HEK293 (cell line): ENCODE data around the gene ZBTB39.

ENCODE experiments used
- CTCF ChIA-PET: fragments of 350-600 bp; formaldehyde crosslinking; extraction: SDS; loops from one replicate; lab custom pipeline; 2021; ENCODE audit warnings: antibody characterized with exemption; lab: Yijun Ruan, JAX
- POLR2A ChIA-PET: fragments of 300-600 bp; formaldehyde crosslinking; extraction: SDS; loops from one replicate; lab custom pipeline; 2020; ENCODE audit warnings: antibody characterized with exemption, inconsistent platforms; lab: Yijun Ruan, JAX
- H3K27ac ChIP-seq: fragments of 200-500 bp; sonication (Bioruptor generic); 2 replicates; pipeline ENCODE4 v1.5.1; 2014; ENCODE audit warnings: low read depth, low read length, control low read depth, inconsistent platforms; ENCODE audit errors: extremely low read depth
- H3K36me3 ChIP-seq, 2 experiments: fragments of 200-500 bp in 1 of 2; sonication (Bioruptor generic) in 1 of 2; 1 replicate in 1 of 2; 2 replicates in 1 of 2; pipeline ENCODE4 v1.5.1; 2014 to 2017; ENCODE audit warnings: inconsistent platforms in 2 of 2, low read length in 2 of 2; ENCODE audit not compliant: control insufficient read depth in 2 of 2, insufficient read depth in 1 of 2
- H3K4me1 ChIP-seq: fragments of 200-500 bp; sonication (Bioruptor generic); 2 replicates; pipeline ENCODE4 v1.5.1; 2014; ENCODE audit warnings: mild to moderate bottlenecking, low read length, inconsistent platforms; ENCODE audit not compliant: control insufficient read depth, insufficient read depth
- H3K4me3 ChIP-seq: 2 replicates; pipeline ENCODE4 v1.5.1; 2011; ENCODE audit warnings: low read depth, mild to moderate bottlenecking, control low read depth, low read length, moderate library complexity
- H3K9me3 ChIP-seq: fragments of 200-500 bp; sonication (Bioruptor generic); 2 replicates; pipeline ENCODE4 v1.5.1; 2014; ENCODE audit warnings: low read depth, low read length, inconsistent platforms; ENCODE audit not compliant: control insufficient read depth, insufficient read depth
- CTCF ChIP-seq: fragments of 450-650 bp; formaldehyde crosslinking; IDR thresholded peaks from 2 replicates; pipeline ENCODE4 v1.5.1; 2016; ENCODE audit warnings: missing biosample characterization, missing genetic modification characterization
- IKZF3 ChIP-seq: fragments of 450-650 bp; IDR thresholded peaks from 2 replicates; pipeline ENCODE4 v1.5.0; 2018; ENCODE audit warnings: missing biosample characterization, mild to moderate bottlenecking, missing genetic modification characterization, moderate library complexity
- KLF16 ChIP-seq: fragments of 450-650 bp; formaldehyde crosslinking; IDR thresholded peaks from 2 replicates; pipeline ENCODE4 v1.5.1; 2017; ENCODE audit warnings: missing biosample characterization, missing genetic modification characterization
- KLF8 ChIP-seq: fragments of 450-650 bp; formaldehyde crosslinking; IDR thresholded peaks from 2 replicates; pipeline ENCODE4 v1.5.1; 2016; ENCODE audit warnings: missing biosample characterization, missing genetic modification characterization
- MZF1 ChIP-seq: fragments of 450-650 bp; formaldehyde crosslinking; IDR thresholded peaks from 2 replicates; pipeline ENCODE4 v1.5.1; 2017; ENCODE audit warnings: missing biosample characterization, missing genetic modification characterization, borderline replicate concordance
- OVOL3 ChIP-seq: fragments of 450-650 bp; formaldehyde crosslinking; IDR thresholded peaks from 2 replicates; pipeline ENCODE4 v1.5.1; 2016; ENCODE audit warnings: missing biosample characterization, missing genetic modification characterization
- SALL2 ChIP-seq: fragments of 450-650 bp; formaldehyde crosslinking; IDR thresholded peaks from 2 replicates; pipeline ENCODE4 v1.5.0; 2017; ENCODE audit warnings: missing biosample characterization, mild to moderate bottlenecking, missing genetic modification characterization, borderline replicate concordance
- ZBTB49 ChIP-seq: fragments of 450-650 bp; formaldehyde crosslinking; IDR thresholded peaks from 2 replicates; pipeline ENCODE4 v1.5.1; 2016; ENCODE audit warnings: missing biosample characterization, missing genetic modification characterization, low read depth
- ZBTB7A ChIP-seq: fragments of 450-650 bp; formaldehyde crosslinking; IDR thresholded peaks from 2 replicates; pipeline ENCODE4 v1.5.1; 2016; ENCODE audit warnings: low read depth, missing biosample characterization, missing genetic modification characterization
- ZEB2 ChIP-seq: fragments of 450-650 bp; formaldehyde crosslinking; IDR thresholded peaks from 2 replicates; pipeline ENCODE4 v1.5.1; 2016; ENCODE audit warnings: missing biosample characterization, missing genetic modification characterization
- ZNF132 ChIP-seq: fragments of 450-650 bp; formaldehyde crosslinking; IDR thresholded peaks from 2 replicates; pipeline ENCODE4 v1.5.1; 2017; ENCODE audit warnings: missing biosample characterization, missing genetic modification characterization, borderline replicate concordance
- ZNF140 ChIP-seq: fragments of 450-650 bp; formaldehyde crosslinking; IDR thresholded peaks from 2 replicates; pipeline ENCODE4 v1.5.1; 2016; ENCODE audit warnings: missing biosample characterization, missing genetic modification characterization
- ZNF169 ChIP-seq: fragments of 450-650 bp; formaldehyde crosslinking; IDR thresholded peaks from 2 replicates; pipeline ENCODE4 v1.5.1; 2016; ENCODE audit warnings: missing biosample characterization, missing genetic modification characterization
- ZNF202 ChIP-seq: fragments of 450-650 bp; formaldehyde crosslinking; IDR thresholded peaks from 2 replicates; pipeline ENCODE4 v1.5.1; 2016; ENCODE audit warnings: missing biosample characterization, missing genetic modification characterization, borderline replicate concordance
- ZNF214 ChIP-seq: fragments of 450-650 bp; formaldehyde crosslinking; IDR thresholded peaks from 2 replicates; pipeline ENCODE4 v1.5.1; 2017; ENCODE audit warnings: missing biosample characterization, mild to moderate bottlenecking, missing genetic modification characterization, borderline replicate concordance
- ZNF223 ChIP-seq: fragments of 450-650 bp; formaldehyde crosslinking; IDR thresholded peaks from 2 replicates; pipeline ENCODE4 v1.5.1; 2016; ENCODE audit warnings: missing biosample characterization, missing genetic modification characterization
- ZNF24 ChIP-seq: fragments of 450-650 bp; formaldehyde crosslinking; IDR thresholded peaks from 2 replicates; pipeline ENCODE4 v1.5.1; 2016; ENCODE audit warnings: missing biosample characterization, missing genetic modification characterization
- ZNF354C ChIP-seq: fragments of 450-650 bp; formaldehyde crosslinking; IDR thresholded peaks from 2 replicates; pipeline ENCODE4 v1.5.1; 2016; ENCODE audit warnings: missing biosample characterization, missing genetic modification characterization, low read depth, borderline replicate concordance
- ZNF416 ChIP-seq: fragments of 450-650 bp; formaldehyde crosslinking; IDR thresholded peaks from 2 replicates; pipeline ENCODE4 v1.5.1; 2016; ENCODE audit warnings: missing biosample characterization, missing genetic modification characterization
- ZNF530 ChIP-seq: fragments of 450-650 bp; formaldehyde crosslinking; IDR thresholded peaks from 2 replicates; pipeline ENCODE4 v1.5.1; 2016; ENCODE audit warnings: low read depth, missing biosample characterization, missing genetic modification characterization
- ZNF555 ChIP-seq: fragments of 450-650 bp; formaldehyde crosslinking; conservative IDR thresholded peaks from 2 replicates; pipeline ENCODE4 v1.5.1; 2017; ENCODE audit warnings: missing biosample characterization, mild to moderate bottlenecking, missing genetic modification characterization, inconsistent platforms
- ZNF561 ChIP-seq: fragments of 450-650 bp; IDR thresholded peaks from 2 replicates; pipeline ENCODE4 v1.5.1; 2018; ENCODE audit warnings: missing biosample characterization, missing genetic modification characterization, borderline replicate concordance
- ZNF626 ChIP-seq: fragments of 450-650 bp; sonication (Bioruptor Pico); formaldehyde crosslinking; IDR thresholded peaks from 2 replicates; pipeline ENCODE4 v1.5.1; 2018; ENCODE audit warnings: missing biosample characterization, missing genetic modification characterization, inconsistent platforms
- ZNF660 ChIP-seq: fragments of 450-650 bp; IDR thresholded peaks from 2 replicates; pipeline ENCODE4 v1.5.1; 2018; ENCODE audit warnings: missing biosample characterization, mild to moderate bottlenecking, missing genetic modification characterization
- ZNF677 ChIP-seq: fragments of 450-650 bp; IDR thresholded peaks from 2 replicates; pipeline ENCODE4 v1.5.0; 2018; ENCODE audit warnings: missing biosample characterization, mild to moderate bottlenecking, missing genetic modification characterization, moderate library complexity
- ZNF701 ChIP-seq: fragments of 450-650 bp; formaldehyde crosslinking; IDR thresholded peaks from 2 replicates; pipeline ENCODE4 v1.5.1; 2016; ENCODE audit warnings: missing biosample characterization, missing genetic modification characterization
- ZNF76 ChIP-seq: fragments of 450-650 bp; formaldehyde crosslinking; IDR thresholded peaks from 2 replicates; pipeline ENCODE4; 2016; ENCODE audit warnings: low read depth, missing biosample characterization, missing genetic modification characterization, borderline replicate concordance
- ZNF792 ChIP-seq: fragments of 450-650 bp; formaldehyde crosslinking; IDR thresholded peaks from 2 replicates; pipeline ENCODE4 v1.5.1; 2016; ENCODE audit warnings: missing biosample characterization, missing genetic modification characterization
- ZSCAN18 ChIP-seq: fragments of 450-650 bp; formaldehyde crosslinking; IDR thresholded peaks from 2 replicates; pipeline ENCODE4 v1.5.1; 2016; ENCODE audit warnings: missing biosample characterization, missing genetic modification characterization

The ZBTB39 gene

DNA sequence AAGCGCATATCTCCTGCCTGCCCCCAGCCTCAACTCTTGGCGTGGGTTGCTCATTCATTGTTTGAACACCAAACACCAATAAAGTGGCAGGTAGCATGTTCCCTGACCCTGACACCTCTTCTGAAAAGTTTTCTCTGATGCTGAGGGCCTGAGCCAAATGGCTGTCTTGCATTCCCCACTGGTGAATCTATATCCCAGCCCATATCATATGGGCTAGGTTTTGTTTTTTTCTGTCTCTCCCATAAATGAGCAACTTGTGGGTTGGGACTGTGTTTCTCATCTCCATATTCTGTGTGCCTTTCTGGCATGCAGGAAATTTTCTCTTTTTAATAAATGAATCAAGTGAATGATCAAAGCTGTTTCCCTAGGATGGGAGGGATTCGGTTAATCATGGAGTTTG is 38.5 kb upstream of the ZBTB39 start:
- Histone ChIP-seq H3K9me3 (no peaks in the 10 kb centered on the region), H3K4me3 (no peak overlapping the region), H3K27ac (no peak overlapping the region), H3K4me1 (no peaks in the 10 kb centered on the region), H3K36me3 (no peaks in the 10 kb centered on the region)
- ChIA-PET CTCF (interaction anchor here (0.7 kb wide), 1 partner anchor 14 kb away, joined by 3 read pairs; no protein-coding TSS in a partner anchor), POLR2A (no interaction called here)
- TF ChIP-seq ZNF24 (tag by site-specific recombination) (no peak), ZBTB49 (no peak), OVOL3 (tag by site-specific recombination) (no peak), ZNF140 (tag by site-specific recombination) (no peak), ZSCAN18 (tag by site-specific recombination) (no peak), ZNF223 (tag by site-specific recombination) (no peak), ZNF792 (no peak), MZF1 (no peak), CTCF (tag by site-specific recombination) (no peak), IKZF3 (tag by site-specific recombination) (no peak), ZNF626 (no peak), ZNF169 (tag by site-specific recombination) (no peak), ZNF202 (tag by site-specific recombination) (no peak), ZNF677 (tag by site-specific recombination) (no peak), ZNF416 (tag by site-specific recombination) (no peak), ZNF214 (tag by site-specific recombination) (no peak), KLF8 (tag by site-specific recombination) (no peak), KLF16 (tag by site-specific recombination) (no peak), ZNF354C (tag by site-specific recombination) (no peak)

GRCh38 chr12:57044468-57044867 is 38.1 kb upstream of the ZBTB39 start:
- Histone ChIP-seq H3K4me3 (no peak overlapping the region), H3K4me1 (no peaks in the 10 kb centered on the region), H3K27ac (no peak overlapping the region), H3K9me3 (no peaks in the 10 kb centered on the region), H3K36me3 (no peaks in the 10 kb centered on the region)
- CTCF ChIA-PET = interaction anchor here (0.7 kb wide), 1 partner anchor 14 kb away, joined by 3 read pairs; no protein-coding TSS in a partner anchor
- POLR2A ChIA-PET = no interaction called here
- no peak for TF ChIP-seq ZNF555
- no peak for TF ChIP-seq ZNF701
- TF ChIP-seq KLF16 (tag by site-specific recombination) = no peak
- TF ChIP-seq ZNF660 (tag by site-specific recombination) = no peak
- TF ChIP-seq ZNF76 (tag by site-specific recombination) = no peak
- no peak for TF ChIP-seq ZNF561 (tag by site-specific recombination)
- TF ChIP-seq ZEB2 (tag by site-specific recombination) = no peak
- no peak for TF ChIP-seq ZNF132 (tag by site-specific recombination)
- TF ChIP-seq ZNF530 (tag by site-specific recombination) = no peak
- TF ChIP-seq ZBTB7A = no peak
- TF ChIP-seq SALL2 (tag by site-specific recombination) = no peak
